ENCODE results near the gene CA11.

GRCh38 chr19:48596679-48597465 lies 49.1 kb downstream of the CA11 start:
- no peak for TF ChIP-seq POLR2A (IDR thresholded peaks at IDR 0.05)
- TF ChIP-seq CTCF (IDR thresholded peaks at IDR 0.05), result no peak
